HepG2 (cell line): Measurements from ENCODE around the gene HEATR1. TPM values are rescaled to one million over a fixed set of nuclear protein-coding genes. Genes with fewer than 3 reads are reported as not detected.

Experiments
- ATF4 ChIP-seq, 2 experiments: fragments of 450-650 bp in 1 of 2; sonication (generic) in 1 of 2; formaldehyde crosslinking; IDR thresholded peaks; 2 replicates each; pipeline versions ENCODE4 v1.5.0 to v1.8.0; 2020 to 2022; ENCODE audit warnings: mild to moderate bottlenecking in 1 of 2, missing genetic modification reagents in 1 of 2
- BCLAF1 ChIP-seq: fragments of 450-650 bp; IDR thresholded peaks from 2 replicates; pipeline ENCODE4 v1.6.1; 2017; ENCODE audit warnings: mild to moderate bottlenecking
- HOXA5 ChIP-seq: sonication (generic); formaldehyde crosslinking; IDR thresholded peaks from 2 replicates; pipeline ENCODE4 v1.4.0; 2020; ENCODE audit warnings: missing genetic modification reagents
- KAT8 ChIP-seq: IDR thresholded peaks from 2 replicates; pipeline ENCODE4 v1.6.1; 2016; ENCODE audit warnings: missing genetic modification reagents, missing compliant biosample characterization
- NBN ChIP-seq: fragments of 450-650 bp; conservative IDR thresholded peaks from 2 replicates; pipeline ENCODE4 v1.6.1; 2017
- NFKBIZ ChIP-seq: IDR thresholded peaks from 2 replicates; pipeline ENCODE4 v1.6.1; 2018; ENCODE audit warnings: missing genetic modification reagents, missing compliant biosample characterization
- NFYB ChIP-seq: sonication (generic); formaldehyde crosslinking; IDR thresholded peaks from 2 replicates; pipeline ENCODE4 v1.4.0; 2020; ENCODE audit warnings: missing genetic modification reagents
- NKX3-1 ChIP-seq: sonication (generic); formaldehyde crosslinking; IDR thresholded peaks from 2 replicates; pipeline ENCODE4 v1.5.0; 2020; ENCODE audit warnings: missing genetic modification reagents
- SP1 ChIP-seq, 2 experiments: fragments of 450-650 bp in 1 of 2; sonication (generic) in 1 of 2; formaldehyde crosslinking in 1 of 2; IDR thresholded peaks; 2 replicates each; pipeline versions ENCODE4 v1.4.0 to v1.6.1; 2016 to 2020; ENCODE audit warnings: missing genetic modification reagents in 1 of 2
- ZBTB42 ChIP-seq: sonication (generic); formaldehyde crosslinking; IDR thresholded peaks from 2 replicates; pipeline ENCODE4 v1.5.0; 2020; ENCODE audit warnings: mild to moderate bottlenecking, missing genetic modification reagents
- ZNF205 ChIP-seq: IDR thresholded peaks from 2 replicates; pipeline ENCODE4 v1.6.1; 2018; ENCODE audit warnings: missing biosample characterization, missing genetic modification reagents
- ZNF331 ChIP-seq: sonication (generic); formaldehyde crosslinking; IDR thresholded peaks from 2 replicates; pipeline ENCODE4 v1.4.0; 2020; ENCODE audit warnings: missing genetic modification reagents
- ZNF496 ChIP-seq: sonication (generic); formaldehyde crosslinking; IDR thresholded peaks from 2 replicates; pipeline ENCODE4 v1.8.1; 2023; ENCODE audit warnings: mild to moderate bottlenecking, moderate library complexity, missing genetic modification reagents; ENCODE audit not compliant: insufficient replicate concordance
- ZNF678 ChIP-seq: sonication (generic); formaldehyde crosslinking; IDR thresholded peaks from 2 replicates; pipeline ENCODE4 v1.4.0; 2020; ENCODE audit warnings: mild to moderate bottlenecking, missing genetic modification reagents
- polyA plus RNA-seq, 8 experiments: library from polyadenylated mRNA; depleted of rRNA in 3 of 8; stranded (reverse) in 7 of 8; unstranded in 1 of 8; fragments of >200 nt; fragmentation: Illumina TruSeq in 4 of 8; extraction: Trizol in 4 of 8; gene quantifications; 2 replicates each; pipeline versions ENCODE4 v1.2.1 to v1.2.3, GENCODE V29; 2011 to 2016; ENCODE audit warnings: low read depth in 4 of 8, missing spikeins in 1 of 8, mixed read lengths in 1 of 8; ENCODE audit not compliant: insufficient read depth in 1 of 8
- total RNA-seq, 5 experiments: library from RNA; depleted of rRNA; stranded (reverse); fragments of >200 nt; fragmentation: Illumina TruSeq; extraction: Trizol; gene quantifications; 2 replicates each; pipeline ENCODE4 v1.2.3, GENCODE V29; 2016; ENCODE audit warnings: low read depth in 1 of 5
- TF ChIP-seq, protein P1 (sequence below): sonication (generic); formaldehyde crosslinking; IDR thresholded peaks from 2 replicates; pipeline ENCODE4 v1.5.1; 2020; ENCODE audit warnings: mild to moderate bottlenecking, missing genetic modification reagents, borderline replicate concordance
- TF ChIP-seq, protein P2 (sequence below): fragments of 450-650 bp; IDR thresholded peaks from 2 replicates; pipeline ENCODE4 v1.6.1; 2016
- TF ChIP-seq, protein P3 (sequence below): sonication (generic); formaldehyde crosslinking; IDR thresholded peaks from 2 replicates; pipeline ENCODE4 v1.8.1; 2022; ENCODE audit warnings: mild to moderate bottlenecking, missing genetic modification reagents
- TF ChIP-seq, protein P4 (sequence below): sonication (generic); formaldehyde crosslinking; IDR thresholded peaks from 2 replicates; pipeline ENCODE4 v1.9.0; 2022; ENCODE audit warnings: missing genetic modification reagents, mild to moderate bottlenecking, borderline replicate concordance
- TF ChIP-seq, protein P5 (sequence below): sonication (generic); formaldehyde crosslinking; IDR thresholded peaks from 2 replicates; pipeline ENCODE4 v1.4.0; 2020; ENCODE audit warnings: missing genetic modification reagents

HEATR1 gene
- total and polyA plus RNA-seq, 2 of the 13 experiments (the other 11 are each of a cell fraction or from before 2014, with no cell fraction given): 10.2 to 45.8 TPM

DNA sequence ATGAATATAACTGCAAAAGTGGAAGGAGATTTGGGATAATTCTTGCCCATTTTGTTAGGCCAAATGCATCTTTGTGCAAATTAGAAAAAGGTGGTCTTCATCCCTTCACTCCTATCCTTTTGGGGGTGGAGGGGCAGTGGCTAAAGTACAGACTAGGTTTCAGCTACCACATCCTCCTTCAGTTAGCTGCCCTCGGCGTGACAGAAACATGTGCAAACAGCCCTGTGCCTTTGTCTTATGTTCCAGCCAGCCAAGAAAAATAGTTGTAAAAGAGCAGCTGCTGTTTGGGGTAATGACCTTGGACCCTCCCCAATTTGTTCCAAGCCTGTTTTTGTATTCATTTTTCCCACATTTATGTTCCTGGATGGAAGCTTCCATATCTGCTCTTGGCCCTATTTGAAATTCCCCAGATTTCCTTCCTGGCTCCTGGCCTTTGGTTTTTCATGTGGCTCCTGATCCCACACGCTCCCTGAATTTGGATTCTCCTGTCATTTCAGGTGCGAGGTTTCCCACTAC lies 88.8 kb downstream of the HEATR1 start (continued):
- TF ChIP-seq, protein P1, sequence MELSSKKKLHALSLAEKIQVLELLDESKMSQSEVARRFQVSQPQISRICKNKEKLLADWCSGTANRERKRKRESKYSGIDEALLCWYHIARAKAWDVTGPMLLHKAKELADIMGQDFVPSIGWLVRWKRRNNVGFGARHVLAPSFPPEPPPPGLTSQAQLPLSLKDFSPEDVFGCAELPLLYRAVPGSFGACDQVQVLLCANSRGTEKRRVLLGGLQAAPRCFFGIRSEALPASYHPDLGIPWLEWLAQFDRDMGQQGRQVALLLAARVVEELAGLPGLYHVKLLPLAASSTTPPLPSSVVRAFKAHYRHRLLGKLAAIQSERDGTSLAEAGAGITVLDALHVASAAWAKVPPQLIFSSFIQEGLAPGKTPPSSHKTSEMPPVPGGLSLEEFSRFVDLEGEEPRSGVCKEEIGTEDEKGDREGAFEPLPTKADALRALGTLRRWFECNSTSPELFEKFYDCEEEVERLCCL (CRISPR knock-in tag): no peak
- no peak for TF ChIP-seq NFYB (CRISPR knock-in tag)
- no peak for TF ChIP-seq ZNF496 (CRISPR knock-in tag)
- no peak for TF ChIP-seq NKX3-1 (CRISPR knock-in tag)
- TF ChIP-seq, protein P2, sequence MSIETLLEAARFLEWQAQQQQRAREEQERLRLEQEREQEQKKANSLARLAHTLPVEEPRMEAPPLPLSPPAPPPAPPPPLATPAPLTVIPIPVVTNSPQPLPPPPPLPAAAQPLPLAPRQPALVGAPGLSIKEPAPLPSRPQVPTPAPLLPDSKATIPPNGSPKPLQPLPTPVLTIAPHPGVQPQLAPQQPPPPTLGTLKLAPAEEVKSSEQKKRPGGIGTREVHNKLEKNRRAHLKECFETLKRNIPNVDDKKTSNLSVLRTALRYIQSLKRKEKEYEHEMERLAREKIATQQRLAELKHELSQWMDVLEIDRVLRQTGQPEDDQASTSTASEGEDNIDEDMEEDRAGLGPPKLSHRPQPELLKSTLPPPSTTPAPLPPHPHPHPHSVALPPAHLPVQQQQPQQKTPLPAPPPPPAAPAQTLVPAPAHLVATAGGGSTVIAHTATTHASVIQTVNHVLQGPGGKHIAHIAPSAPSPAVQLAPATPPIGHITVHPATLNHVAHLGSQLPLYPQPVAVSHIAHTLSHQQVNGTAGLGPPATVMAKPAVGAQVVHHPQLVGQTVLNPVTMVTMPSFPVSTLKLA: no peak
- TF ChIP-seq ZNF205 (CRISPR knock-in tag): peak; percentile 79; the same call in 1 of the 2 replicates
- no peak for TF ChIP-seq ZNF678 (CRISPR knock-in tag)
- no peak for TF ChIP-seq SP1 (IDR thresholded peaks at IDR 0.05)
- no peak for TF ChIP-seq SP1 (CRISPR knock-in tag; IDR thresholded peaks at IDR 0.05)
- TF ChIP-seq, protein P3, sequence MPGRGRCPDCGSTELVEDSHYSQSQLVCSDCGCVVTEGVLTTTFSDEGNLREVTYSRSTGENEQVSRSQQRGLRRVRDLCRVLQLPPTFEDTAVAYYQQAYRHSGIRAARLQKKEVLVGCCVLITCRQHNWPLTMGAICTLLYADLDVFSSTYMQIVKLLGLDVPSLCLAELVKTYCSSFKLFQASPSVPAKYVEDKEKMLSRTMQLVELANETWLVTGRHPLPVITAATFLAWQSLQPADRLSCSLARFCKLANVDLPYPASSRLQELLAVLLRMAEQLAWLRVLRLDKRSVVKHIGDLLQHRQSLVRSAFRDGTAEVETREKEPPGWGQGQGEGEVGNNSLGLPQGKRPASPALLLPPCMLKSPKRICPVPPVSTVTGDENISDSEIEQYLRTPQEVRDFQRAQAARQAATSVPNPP: no peak
- TF ChIP-seq KAT8 (CRISPR knock-in tag): no peak
- TF ChIP-seq NBN: no peak
- 0 out of 2 replicates have a peak, but pooled peaks have one; percentile 2 for TF ChIP-seq ZNF331
- no peak for TF ChIP-seq NFKBIZ (CRISPR knock-in tag)
- TF ChIP-seq HOXA5 (CRISPR knock-in tag): 0 out of 2 replicates have a peak, but pooled peaks have one; percentile 38
- no peak for TF ChIP-seq BCLAF1
- TF ChIP-seq ZBTB42 (CRISPR knock-in tag): no peak
- TF ChIP-seq, protein P4, sequence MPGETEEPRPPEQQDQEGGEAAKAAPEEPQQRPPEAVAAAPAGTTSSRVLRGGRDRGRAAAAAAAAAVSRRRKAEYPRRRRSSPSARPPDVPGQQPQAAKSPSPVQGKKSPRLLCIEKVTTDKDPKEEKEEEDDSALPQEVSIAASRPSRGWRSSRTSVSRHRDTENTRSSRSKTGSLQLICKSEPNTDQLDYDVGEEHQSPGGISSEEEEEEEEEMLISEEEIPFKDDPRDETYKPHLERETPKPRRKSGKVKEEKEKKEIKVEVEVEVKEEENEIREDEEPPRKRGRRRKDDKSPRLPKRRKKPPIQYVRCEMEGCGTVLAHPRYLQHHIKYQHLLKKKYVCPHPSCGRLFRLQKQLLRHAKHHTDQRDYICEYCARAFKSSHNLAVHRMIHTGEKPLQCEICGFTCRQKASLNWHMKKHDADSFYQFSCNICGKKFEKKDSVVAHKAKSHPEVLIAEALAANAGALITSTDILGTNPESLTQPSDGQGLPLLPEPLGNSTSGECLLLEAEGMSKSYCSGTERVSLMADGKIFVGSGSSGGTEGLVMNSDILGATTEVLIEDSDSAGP (CRISPR knock-in tag): no peak
- TF ChIP-seq, protein P5, sequence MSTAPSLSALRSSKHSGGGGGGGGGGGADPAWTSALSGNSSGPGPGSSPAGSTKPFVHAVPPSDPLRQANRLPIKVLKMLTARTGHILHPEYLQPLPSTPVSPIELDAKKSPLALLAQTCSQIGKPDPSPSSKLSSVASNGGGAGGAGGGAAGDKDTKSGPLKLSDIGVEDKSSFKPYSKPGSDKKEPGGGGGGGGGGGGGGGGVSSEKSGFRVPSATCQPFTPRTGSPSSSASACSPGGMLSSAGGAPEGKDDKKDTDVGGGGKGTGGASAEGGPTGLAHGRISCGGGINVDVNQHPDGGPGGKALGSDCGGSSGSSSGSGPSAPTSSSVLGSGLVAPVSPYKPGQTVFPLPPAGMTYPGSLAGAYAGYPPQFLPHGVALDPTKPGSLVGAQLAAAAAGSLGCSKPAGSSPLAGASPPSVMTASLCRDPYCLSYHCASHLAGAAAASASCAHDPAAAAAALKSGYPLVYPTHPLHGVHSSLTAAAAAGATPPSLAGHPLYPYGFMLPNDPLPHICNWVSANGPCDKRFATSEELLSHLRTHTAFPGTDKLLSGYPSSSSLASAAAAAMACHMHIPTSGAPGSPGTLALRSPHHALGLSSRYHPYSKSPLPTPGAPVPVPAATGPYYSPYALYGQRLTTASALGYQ (CRISPR knock-in tag): no peak
- no peak for TF ChIP-seq ATF4 (CRISPR knock-in tag; IDR thresholded peaks at IDR 0.05)
